ENCODE results near the gene ERC2.

DNA sequence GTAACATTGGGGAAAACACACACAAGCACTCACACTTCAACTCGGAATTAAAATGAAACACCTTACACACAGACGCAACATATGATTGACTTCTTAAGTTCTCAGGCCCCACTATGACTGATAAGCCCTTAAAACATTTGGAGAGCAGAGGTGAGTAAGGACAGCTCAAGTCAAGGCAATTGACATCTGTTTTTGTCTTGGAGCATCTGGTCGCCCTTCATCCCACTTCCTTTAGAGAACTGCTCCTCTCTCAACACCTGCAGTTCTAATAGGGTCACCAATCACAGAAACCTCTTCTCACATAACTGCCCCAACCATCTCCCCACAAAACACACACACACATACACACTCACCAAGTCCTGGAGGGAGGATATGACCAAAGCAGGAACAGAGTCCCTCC is 43.4 kb downstream of the ERC2 start:
- TF ChIP-seq, protein P1, sequence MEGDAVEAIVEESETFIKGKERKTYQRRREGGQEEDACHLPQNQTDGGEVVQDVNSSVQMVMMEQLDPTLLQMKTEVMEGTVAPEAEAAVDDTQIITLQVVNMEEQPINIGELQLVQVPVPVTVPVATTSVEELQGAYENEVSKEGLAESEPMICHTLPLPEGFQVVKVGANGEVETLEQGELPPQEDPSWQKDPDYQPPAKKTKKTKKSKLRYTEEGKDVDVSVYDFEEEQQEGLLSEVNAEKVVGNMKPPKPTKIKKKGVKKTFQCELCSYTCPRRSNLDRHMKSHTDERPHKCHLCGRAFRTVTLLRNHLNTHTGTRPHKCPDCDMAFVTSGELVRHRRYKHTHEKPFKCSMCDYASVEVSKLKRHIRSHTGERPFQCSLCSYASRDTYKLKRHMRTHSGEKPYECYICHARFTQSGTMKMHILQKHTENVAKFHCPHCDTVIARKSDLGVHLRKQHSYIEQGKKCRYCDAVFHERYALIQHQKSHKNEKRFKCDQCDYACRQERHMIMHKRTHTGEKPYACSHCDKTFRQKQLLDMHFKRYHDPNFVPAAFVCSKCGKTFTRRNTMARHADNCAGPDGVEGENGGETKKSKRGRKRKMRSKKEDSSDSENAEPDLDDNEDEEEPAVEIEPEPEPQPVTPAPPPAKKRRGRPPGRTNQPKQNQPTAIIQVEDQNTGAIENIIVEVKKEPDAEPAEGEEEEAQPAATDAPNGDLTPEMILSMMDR (IDR thresholded peaks at IDR 0.05; ENCODE audit: control extremely low read depth in 1 of 3, insufficient read depth in 1 of 3, low read depth in 1 of 3, low read length in 3 of 3), result no peak
- TF ChIP-seq, protein P2, sequence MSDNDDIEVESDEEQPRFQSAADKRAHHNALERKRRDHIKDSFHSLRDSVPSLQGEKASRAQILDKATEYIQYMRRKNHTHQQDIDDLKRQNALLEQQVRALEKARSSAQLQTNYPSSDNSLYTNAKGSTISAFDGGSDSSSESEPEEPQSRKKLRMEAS (IDR thresholded peaks at IDR 0.05), result no peak
- TF ChIP-seq ZNF274 (IDR thresholded peaks at IDR 0.05; ENCODE audit: borderline replicate concordance, extremely low read depth, low read length) (no peak), POLR2A (IDR thresholded peaks at IDR 0.05; ENCODE audit: control extremely low read depth in 1 of 2, low read depth in 2 of 2, low read length in 2 of 2) (no peak), GABPA (IDR thresholded peaks at IDR 0.05; ENCODE audit: borderline replicate concordance, insufficient read depth, low read length) (no peak), EP300 (IDR thresholded peaks at IDR 0.05; ENCODE audit: borderline replicate concordance in 1 of 2, low read depth in 2 of 2, low read length in 2 of 2) (no peak)

Measured in H1 (cell line).